RWPE1 (cell line): Measurements from ENCODE around the gene MAP2K7.

Experiments
- CTCF ChIA-PET: fragments of 350-600 bp; sonication (Branson Sonifier 250); formaldehyde crosslinking; extraction: SDS; loops from one replicate; lab custom pipeline; 2021; lab: Yijun Ruan, JAX
- POLR2A ChIA-PET: fragments of 400-600 bp; formaldehyde crosslinking; extraction: SDS; loops from one replicate; lab custom pipeline; 2020; ENCODE audit warnings: antibody characterized with exemption; ENCODE audit not compliant: low non-redundant PET; lab: Yijun Ruan, JAX
- DNase-seq: peaks from one replicate; pipeline ENCODE4 v3.0.0; 2012; ENCODE audit warnings: low spot score
- H3K27ac ChIP-seq: fragments of 450-650 bp; 2 replicates; pipeline ENCODE4 v1.5.1; 2017
- CTCF ChIP-seq: fragments of 450-650 bp; conservative IDR thresholded peaks from 2 replicates; pipeline ENCODE4 v1.5.1; 2017; ENCODE audit warnings: low read depth, mild to moderate bottlenecking

MAP2K7 gene

GRCh38 chr19:7910321-7911161 is 6.9 kb downstream of the MAP2K7 start:
- no peak for TF ChIP-seq CTCF
- H3K27ac ChIP-seq: 0 out of 2 replicates have a peak overlapping the region, but pooled peaks have one; percentile 32
- ChIA-PET CTCF (interaction anchor here (0.6 to 0.7 kb wide), 2 partner anchors 57 to 469 kb away, joined by 3 to 4 read pairs; no protein-coding TSS in a partner anchor), POLR2A (interaction anchor here (0.8 kb wide), 1 partner anchor 42 kb away, joined by 3 read pairs; no protein-coding TSS in a partner anchor)
- no peak for DNase-seq

DNA sequence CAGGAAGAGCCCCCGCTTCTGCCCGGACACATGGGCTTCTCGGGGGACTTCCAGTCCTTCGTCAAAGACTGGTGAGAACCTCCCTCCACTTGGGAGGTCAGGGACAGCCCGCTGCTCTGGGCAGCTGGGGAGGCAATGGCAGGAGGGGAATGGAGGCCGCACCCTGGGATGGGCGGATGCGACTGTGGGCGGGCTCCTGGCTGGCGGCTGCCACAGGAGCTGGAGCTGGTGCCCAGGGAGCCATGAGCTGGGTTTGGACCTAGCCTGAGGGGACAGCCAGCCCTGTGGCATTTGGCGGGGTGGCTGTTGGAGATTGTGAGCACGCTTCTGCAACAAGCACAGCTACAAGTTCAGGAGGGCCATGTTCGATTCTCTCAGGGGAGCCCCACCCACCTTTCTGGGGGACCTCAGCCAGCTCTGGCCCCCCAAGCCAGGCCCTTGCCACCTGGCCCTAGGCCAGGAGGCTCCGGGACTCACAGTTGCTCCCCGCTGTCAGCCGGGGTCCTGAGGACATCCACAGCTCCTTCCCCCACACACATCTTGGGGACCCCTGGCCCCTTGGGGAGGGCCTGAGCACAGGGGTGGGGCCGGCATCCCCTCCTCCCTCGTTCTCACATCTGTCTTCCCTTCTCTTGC is 7.9 kb downstream of the MAP2K7 start:
- no peak for DNase-seq
- TF ChIP-seq CTCF: no peak
- POLR2A ChIA-PET: interaction anchor here (0.8 kb wide), 1 partner anchor 10 kb away, joined by 4 read pairs; no protein-coding TSS in a partner anchor
- H3K27ac ChIP-seq: peak overlapping the region; percentile 32
- CTCF ChIA-PET: interaction anchor here (0.6 to 1.2 kb wide), 4 partner anchors 17 to 470 kb away, joined by 3 to 4 read pairs (median 3); no protein-coding TSS in a partner anchor

GRCh38 chr19:7912144-7912696 is 8.5 kb downstream of the MAP2K7 start:
- no peak for DNase-seq
- ChIA-PET CTCF (interaction anchor here (1.2 kb wide), 1 partner anchor 43 kb away, joined by 3 read pairs; no protein-coding TSS in a partner anchor), POLR2A (no interaction called here)
- H3K27ac ChIP-seq: peak overlapping the region; percentile 32; the same call in 1 of the 2 replicates
- no peak for TF ChIP-seq CTCF

DNA sequence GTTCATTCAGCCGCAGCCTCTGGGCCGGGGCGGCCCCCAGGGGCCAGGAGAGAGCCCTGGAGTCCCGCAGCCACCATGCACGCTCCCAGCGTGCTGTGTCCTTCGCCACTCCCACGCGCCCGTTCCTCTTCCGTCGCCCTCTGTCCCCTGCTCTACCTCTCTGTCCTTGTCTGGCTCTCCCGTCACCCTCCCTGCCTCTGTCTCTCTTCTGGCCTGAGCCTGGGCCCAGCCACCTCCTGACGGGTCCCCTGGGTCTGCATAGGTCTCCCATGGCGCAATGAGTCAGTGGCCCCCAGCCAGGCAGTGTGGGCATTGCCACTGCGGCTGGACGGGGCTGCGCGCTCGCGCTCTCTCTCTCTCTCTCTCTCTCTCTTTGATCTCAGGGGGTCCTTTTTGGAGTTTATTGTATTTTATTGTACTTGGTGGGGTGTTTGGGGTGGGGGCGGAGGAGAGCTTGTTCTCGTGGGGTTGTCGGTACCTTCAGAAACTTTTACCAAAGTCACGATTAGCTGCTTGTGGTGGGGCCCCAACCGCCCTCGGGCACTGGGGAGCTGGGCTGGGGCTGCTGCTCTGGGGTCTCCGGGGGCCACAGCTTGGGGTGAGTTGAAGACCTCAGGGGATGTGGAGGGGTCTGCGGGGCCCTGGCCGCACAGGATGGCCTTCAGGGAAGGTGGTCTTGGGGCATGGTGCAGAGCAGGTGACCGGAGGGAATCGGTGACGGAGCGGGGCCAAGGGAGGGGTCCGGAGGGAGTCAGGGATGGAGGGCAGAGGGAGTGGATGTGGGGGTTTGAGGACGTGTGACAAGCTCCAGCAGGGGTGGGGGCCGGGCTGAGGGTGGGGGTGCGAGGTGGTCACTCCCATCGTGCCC is 9.3 kb downstream of the MAP2K7 start:
- no peak overlapping the region for H3K27ac ChIP-seq
- no peak for DNase-seq
- ChIA-PET CTCF (interaction anchor here (0.7 kb wide), 1 partner anchor 351 kb away, joined by 3 read pairs; no protein-coding TSS in a partner anchor), POLR2A (interaction anchor here (0.7 kb wide), 1 partner anchor 10 kb away, joined by 3 read pairs; no protein-coding TSS in a partner anchor)
- TF ChIP-seq CTCF: no peak

DNA sequence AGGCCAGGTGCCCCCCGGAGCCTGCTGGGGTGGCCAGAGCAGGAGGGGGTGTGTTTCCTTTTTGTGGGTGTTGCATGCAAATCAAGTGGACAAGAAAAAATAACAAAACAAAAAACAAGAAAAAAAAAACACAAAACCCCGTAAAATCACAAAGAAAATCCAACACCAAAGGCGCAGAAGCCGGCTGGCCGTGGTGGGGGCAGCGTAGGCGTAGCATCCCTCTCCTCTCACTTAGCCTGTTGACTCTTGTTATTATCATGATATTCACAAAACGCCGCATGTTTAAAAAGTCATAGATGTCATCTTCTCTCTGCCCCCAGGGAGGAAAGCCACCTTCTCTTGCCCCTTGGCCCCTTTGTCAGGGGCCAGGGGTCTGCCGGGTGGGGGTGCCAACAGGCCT is 10.0 kb downstream of the MAP2K7 start:
- no peak for TF ChIP-seq CTCF
- CTCF ChIA-PET: interaction anchor here (0.7 kb wide), 1 partner anchor 350 kb away, joined by 3 read pairs; no protein-coding TSS in a partner anchor
- DNase-seq: no peak
- POLR2A ChIA-PET: no interaction called here
- peak overlapping the region; percentile 24; the same call in 1 of the 2 replicates for H3K27ac ChIP-seq
